ENCODE results near the gene MDM4.

The MDM4 gene

DNA sequence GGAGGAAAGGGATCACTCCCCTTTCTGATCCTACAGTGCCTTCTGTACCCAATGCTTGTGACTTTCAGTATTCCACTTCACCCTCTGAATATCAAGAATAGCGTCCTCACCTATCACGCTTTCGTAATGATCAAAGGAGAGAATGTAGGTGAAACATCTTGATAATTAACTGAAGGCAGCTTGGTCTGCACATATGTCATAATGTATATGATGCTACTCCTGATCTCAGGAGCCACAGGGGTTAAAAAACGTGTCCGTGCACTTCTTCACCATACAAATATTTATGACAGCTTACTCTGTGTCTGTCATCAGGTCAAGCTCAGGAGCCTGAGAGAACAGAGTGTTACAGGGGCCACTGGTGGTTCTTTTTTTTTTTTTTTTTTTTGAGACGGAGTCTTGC, 20.4 kb upstream of the MDM4 start:
- no peak for DNase-seq (ENCODE audit: low read depth)
- TF ChIP-seq, protein P1, sequence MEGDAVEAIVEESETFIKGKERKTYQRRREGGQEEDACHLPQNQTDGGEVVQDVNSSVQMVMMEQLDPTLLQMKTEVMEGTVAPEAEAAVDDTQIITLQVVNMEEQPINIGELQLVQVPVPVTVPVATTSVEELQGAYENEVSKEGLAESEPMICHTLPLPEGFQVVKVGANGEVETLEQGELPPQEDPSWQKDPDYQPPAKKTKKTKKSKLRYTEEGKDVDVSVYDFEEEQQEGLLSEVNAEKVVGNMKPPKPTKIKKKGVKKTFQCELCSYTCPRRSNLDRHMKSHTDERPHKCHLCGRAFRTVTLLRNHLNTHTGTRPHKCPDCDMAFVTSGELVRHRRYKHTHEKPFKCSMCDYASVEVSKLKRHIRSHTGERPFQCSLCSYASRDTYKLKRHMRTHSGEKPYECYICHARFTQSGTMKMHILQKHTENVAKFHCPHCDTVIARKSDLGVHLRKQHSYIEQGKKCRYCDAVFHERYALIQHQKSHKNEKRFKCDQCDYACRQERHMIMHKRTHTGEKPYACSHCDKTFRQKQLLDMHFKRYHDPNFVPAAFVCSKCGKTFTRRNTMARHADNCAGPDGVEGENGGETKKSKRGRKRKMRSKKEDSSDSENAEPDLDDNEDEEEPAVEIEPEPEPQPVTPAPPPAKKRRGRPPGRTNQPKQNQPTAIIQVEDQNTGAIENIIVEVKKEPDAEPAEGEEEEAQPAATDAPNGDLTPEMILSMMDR (IDR thresholded peaks at IDR 0.05; ENCODE audit: low read depth, low read length, missing control alignments), result no peak
- no peak overlapping the region for H3K4me3 ChIP-seq (ENCODE audit: low read depth, low read length)
- in situ Hi-C loops (cut with HindIII; ENCODE audit: low sequenced_read_pairs), result no loop called here

DNA sequence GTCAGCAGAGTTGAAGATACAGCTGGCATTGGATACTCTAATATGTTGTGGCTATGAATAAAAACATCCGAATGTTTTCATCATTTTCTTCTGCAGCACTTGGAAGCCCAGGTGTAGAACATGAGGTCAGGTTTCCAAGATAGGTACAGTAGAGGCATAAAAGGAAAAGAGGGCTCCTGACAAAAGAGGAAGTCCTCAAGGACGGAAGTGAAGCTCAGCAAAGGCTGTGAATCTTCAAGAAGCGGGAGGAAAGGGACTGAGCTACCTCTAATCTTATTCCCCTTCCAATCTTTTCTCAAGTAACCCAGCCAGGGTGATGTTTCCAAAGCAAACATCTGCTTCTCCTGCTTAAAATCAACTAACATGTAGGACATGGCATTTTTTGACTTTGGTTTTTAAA, 17.2 kb upstream of the MDM4 start:
- TF ChIP-seq, protein P1 (IDR thresholded peaks at IDR 0.05; ENCODE audit: low read depth, low read length, missing control alignments), result no peak
- no peak for DNase-seq (ENCODE audit: low read depth)
- no peak overlapping the region for H3K4me3 ChIP-seq (ENCODE audit: low read depth, low read length)
- in situ Hi-C loops (cut with HindIII; ENCODE audit: low sequenced_read_pairs), result no loop called here

DNA sequence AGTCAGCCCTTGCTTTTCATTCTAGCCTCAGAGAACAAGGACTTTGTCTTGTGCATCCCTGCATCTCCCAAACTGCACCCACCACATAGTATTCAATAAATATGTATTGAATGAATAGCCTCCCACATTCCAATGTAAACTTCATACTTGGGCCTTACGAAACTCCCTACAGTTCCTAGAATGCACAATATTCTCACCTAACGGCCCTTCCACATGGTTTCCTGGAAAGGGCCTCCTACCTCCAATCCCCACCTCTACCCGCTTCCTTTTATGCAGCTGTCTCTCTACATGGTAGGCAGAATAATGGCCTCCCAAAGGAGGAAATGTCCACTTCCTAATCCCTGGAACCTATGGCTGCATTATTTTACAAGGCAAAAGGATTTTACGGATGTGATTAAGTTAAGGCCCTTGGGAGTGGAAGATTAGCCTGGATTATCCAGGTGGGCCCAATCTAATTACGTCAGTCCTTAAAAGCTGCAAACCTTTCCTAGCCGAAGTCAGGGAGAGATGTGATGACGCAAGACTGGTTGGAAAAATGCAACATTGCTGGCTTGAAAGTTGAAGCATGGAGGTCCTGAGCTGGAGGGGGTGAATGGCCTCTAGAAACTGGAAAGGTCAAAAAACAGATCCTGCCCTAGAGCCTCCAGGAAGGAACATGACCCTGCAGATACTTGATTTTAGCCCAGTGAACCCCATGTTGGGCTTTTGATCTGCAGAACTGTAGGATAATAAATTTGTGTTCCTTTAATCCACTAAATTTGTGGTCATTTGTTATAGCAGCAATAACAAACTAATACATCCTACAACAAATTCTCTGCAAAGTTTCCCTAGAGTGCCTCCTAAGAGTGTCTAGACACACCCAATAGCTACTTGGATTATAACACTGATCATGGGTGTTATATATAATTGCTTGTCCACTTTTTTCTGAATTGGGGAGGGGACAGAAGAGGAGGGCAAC, 16.4 kb upstream of the MDM4 start:
- in situ Hi-C loops (cut with HindIII; ENCODE audit: low sequenced_read_pairs), result no loop called here
- DNase-seq (ENCODE audit: low read depth), result no peak
- no peak overlapping the region for H3K4me3 ChIP-seq (ENCODE audit: low read depth, low read length)
- TF ChIP-seq, protein P1 (IDR thresholded peaks at IDR 0.05; ENCODE audit: low read depth, low read length, missing control alignments), result no peak

DNA sequence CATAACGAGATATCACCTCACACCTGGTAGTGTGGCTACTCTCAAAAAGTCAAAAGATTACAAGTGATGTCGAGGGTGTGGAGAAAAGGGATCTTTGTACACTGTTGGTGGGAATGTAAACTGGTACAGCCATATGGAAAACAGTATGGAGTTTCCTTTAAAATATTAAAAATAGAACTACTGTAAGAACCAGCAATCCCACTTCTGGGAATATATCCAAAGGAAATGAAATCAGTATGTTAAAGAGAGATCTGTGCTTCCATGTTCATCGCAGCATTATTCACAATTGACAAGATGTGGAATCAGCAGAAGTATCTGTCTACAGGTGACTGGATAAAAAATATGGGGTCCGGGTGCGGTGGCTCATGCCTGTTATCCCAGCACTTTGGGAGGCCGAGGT, 14.0 kb upstream of the MDM4 start:
- no peak for DNase-seq (ENCODE audit: low read depth)
- TF ChIP-seq, protein P1 (IDR thresholded peaks at IDR 0.05; ENCODE audit: low read depth, low read length, missing control alignments), result no peak
- in situ Hi-C loops (cut with HindIII; ENCODE audit: low sequenced_read_pairs), result no loop called here
- no peak overlapping the region for H3K4me3 ChIP-seq (ENCODE audit: low read depth, low read length)

DNA sequence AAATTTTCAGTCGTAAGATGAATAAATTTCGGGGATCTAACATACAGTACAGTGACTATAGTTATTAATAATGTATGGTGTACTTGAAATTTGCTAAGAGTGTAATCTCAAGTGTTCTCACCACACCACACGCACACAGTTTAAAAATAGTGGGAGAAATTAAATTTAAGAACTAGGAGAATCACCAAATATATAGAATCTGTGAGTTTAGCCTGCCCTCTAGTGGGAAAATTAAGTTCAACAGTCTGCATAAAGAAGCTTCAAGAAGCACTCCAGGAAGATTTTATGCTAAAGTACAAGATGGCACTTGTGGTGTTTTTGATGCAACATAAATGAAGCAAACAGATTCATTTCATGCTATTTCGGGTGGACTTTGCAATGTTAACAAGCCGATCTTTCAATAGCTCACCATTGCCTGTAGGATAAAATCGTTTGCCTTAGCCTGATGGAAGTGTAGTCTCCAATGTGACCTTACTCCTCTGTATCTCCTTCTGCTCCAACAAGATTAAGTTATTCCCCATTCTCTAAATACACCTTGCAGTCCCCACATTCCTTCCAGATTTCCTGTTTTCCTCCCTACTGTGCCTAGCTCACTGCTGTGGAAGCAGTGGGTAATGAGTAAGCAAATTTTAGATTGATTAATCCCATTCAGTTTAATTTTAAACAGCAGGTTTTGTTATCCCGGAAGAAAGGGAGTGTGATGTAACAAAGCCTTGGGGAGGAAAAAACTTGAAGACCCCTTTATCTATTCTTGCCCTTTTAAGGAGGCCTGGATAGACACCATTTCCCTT, 12.9 kb upstream of the MDM4 start:
- TF ChIP-seq, protein P1 (IDR thresholded peaks at IDR 0.05; ENCODE audit: low read depth, low read length, missing control alignments), result peak; percentile 43
- in situ Hi-C loops (cut with HindIII; ENCODE audit: low sequenced_read_pairs), result no loop called here
- peak; percentile 72 for DNase-seq (ENCODE audit: low read depth)

DNA sequence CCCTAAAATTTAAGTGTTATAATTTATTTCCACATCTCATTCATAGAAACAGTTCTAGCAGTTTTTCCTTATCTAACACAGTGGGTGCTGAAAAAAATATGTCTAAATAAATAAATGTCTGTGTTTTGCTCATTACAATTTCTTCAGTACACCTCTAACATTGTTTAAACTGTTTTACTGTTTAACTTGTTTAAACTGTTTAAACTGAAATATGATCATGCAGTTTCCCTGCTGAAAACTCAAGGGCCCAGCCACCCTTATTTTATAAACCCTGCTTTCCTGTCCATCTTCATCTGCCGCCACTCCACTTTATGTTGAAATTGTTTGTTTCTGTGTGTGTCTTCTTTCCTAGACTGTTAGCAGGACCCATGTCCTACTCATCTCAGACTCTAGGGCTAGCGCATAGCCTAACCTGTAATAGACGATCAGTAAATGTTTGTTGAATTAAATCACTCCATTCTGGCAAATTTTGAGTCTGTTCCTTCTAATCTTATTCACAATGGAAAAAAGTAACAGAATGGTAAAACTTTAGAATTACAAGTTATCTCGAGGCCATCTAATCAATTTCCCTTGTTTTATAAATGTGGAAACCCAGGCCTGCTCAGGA, 12.2 kb upstream of the MDM4 start:
- TF ChIP-seq, protein P1 (IDR thresholded peaks at IDR 0.05; ENCODE audit: low read depth, low read length, missing control alignments), result no peak
- DNase-seq (ENCODE audit: low read depth), result no peak
- H3K4me3 ChIP-seq (ENCODE audit: low read depth, low read length), result no peak overlapping the region
- in situ Hi-C loops (cut with HindIII; ENCODE audit: low sequenced_read_pairs), result no loop called here

More for the DNA sequence above, 12.9 kb upstream of the MDM4 start:
- H3K4me3 ChIP-seq (ENCODE audit: low read depth, low read length), result no peak overlapping the region

Data from astrocyte of the cerebellum (primary cell).